ENCODE measurements around the gene CDK19. TPM values are rescaled to one million over a fixed set of nuclear protein-coding genes. Genes with fewer than 3 reads are reported as not detected.

Gene CDK19
- total and polyA plus RNA-seq, 2 experiments from 2014 or later: 7.7 to 10.1 TPM

- Histone ChIP-seq H3K4me3 (no peak overlapping the region), H3K4me2 (no peak overlapping the region; the same call in 1 of the 2 replicates), H3K27ac (ENCODE audit: low read depth) (peak overlapping the region; percentile 69; the same call in 1 of the 2 replicates), H2AFZ (no peak overlapping the region), H3K79me2 (replicated peaks; ENCODE audit: insufficient read depth) (peaks cover 14% of the 10 kb centered on the region; the same call in 1 of the 2 replicates), H3K4me1 (ENCODE audit: insufficient read depth) (peaks cover 19% of the 10 kb centered on the region; the same call in 1 of the 2 replicates), H3F3A (replicated peaks; ENCODE audit: low read depth) (no peaks in the 10 kb centered on the region), H3K9me2 (ENCODE audit: insufficient read depth) (no peaks in the 10 kb centered on the region), H3K36me3 (ENCODE audit: insufficient read depth) (no peaks in the 10 kb centered on the region), H3K27me3 (ENCODE audit: insufficient read depth) (no peaks in the 10 kb centered on the region), H4K20me1 (replicated peaks; ENCODE audit: insufficient read depth) (peaks cover 4% of the 10 kb centered on the region)
- ATAC-seq: peak; percentile 49
- H3K27me3 Mint-ChIP-seq (ENCODE audit: insufficient read depth, low read depth, poor library complexity): peaks cover 3% of the 10 kb centered on the region
- no peak for DNase-seq (ENCODE audit: low spot score)
- H3K27ac Mint-ChIP-seq: peak overlapping the region; percentile 29; the same call in 1 of the 2 replicates
- no peak overlapping the region for H3K4me3 Mint-ChIP-seq
- H3K9me3 Mint-ChIP-seq: 0 out of 3 replicates have a peak, but pooled peaks cover 8% of the 10 kb centered on the region
- H3K36me3 Mint-ChIP-seq (ENCODE audit: low read depth): peaks cover 10% of the 10 kb centered on the region; the same call in 2 of the 3 replicates
- peaks cover 28% of the 10 kb centered on the region for H3K4me1 Mint-ChIP-seq
- TF ChIP-seq JUNB (IDR thresholded peaks at IDR 0.05; ENCODE audit: unreplicated experiment) (no peak), STAT1 (IDR thresholded peaks at IDR 0.05; ENCODE audit: unreplicated experiment) (no peak), EZH2phosphoT487 (IDR thresholded peaks at IDR 0.05; ENCODE audit: unreplicated experiment) (no peak), ZNF331 (CRISPR knock-in tag; IDR thresholded peaks at IDR 0.05; ENCODE audit: low read depth) (no peak), REST (IDR thresholded peaks at IDR 0.05; ENCODE audit: unreplicated experiment) (no peak)
These were observed 122.0 kb downstream of the CDK19 start for GRCh38 chr6:110693296-110693695.

- peaks cover 4% of the 10 kb centered on the region for H4K20me1 ChIP-seq (replicated peaks; ENCODE audit: insufficient read depth)
- H3K4me1 ChIP-seq (ENCODE audit: insufficient read depth): peaks cover 19% of the 10 kb centered on the region; the same call in 1 of the 2 replicates
- no peaks in the 10 kb centered on the region for H3K36me3 Mint-ChIP-seq (ENCODE audit: low read depth)
- H3K27me3 Mint-ChIP-seq (ENCODE audit: insufficient read depth, low read depth, poor library complexity): peaks cover 1% of the 10 kb centered on the region
- no peak overlapping the region for H3K27ac ChIP-seq (ENCODE audit: low read depth)
- H3K27ac Mint-ChIP-seq: no peak overlapping the region
- ATAC-seq: no peak
- no peak for DNase-seq (ENCODE audit: low spot score)
- H3K4me1 Mint-ChIP-seq: peaks cover 29% of the 10 kb centered on the region
- no peak overlapping the region for H3K4me3 ChIP-seq
- H2AFZ ChIP-seq: no peak overlapping the region
- no peak overlapping the region for H3K4me3 Mint-ChIP-seq
- no peak overlapping the region for H3K4me2 ChIP-seq
- no peaks in the 10 kb centered on the region for H3K36me3 ChIP-seq (ENCODE audit: insufficient read depth)
- H3K27me3 ChIP-seq (ENCODE audit: insufficient read depth): no peaks in the 10 kb centered on the region
- H3F3A ChIP-seq (replicated peaks; ENCODE audit: low read depth): no peaks in the 10 kb centered on the region
- no peaks in the 10 kb centered on the region for H3K9me3 Mint-ChIP-seq
- no peaks in the 10 kb centered on the region for H3K9me2 ChIP-seq (ENCODE audit: insufficient read depth)
- 0 out of 2 replicates have a peak, but pooled peaks cover 7% of the 10 kb centered on the region for H3K79me2 ChIP-seq (replicated peaks; ENCODE audit: insufficient read depth)
- TF ChIP-seq ETS1 (IDR thresholded peaks at IDR 0.05) (no peak), CTCF (conservative IDR thresholded peaks at IDR 0.05; ENCODE audit: low read depth in 2 of 2) (no peak), EZH2 (IDR thresholded peaks at IDR 0.05; ENCODE audit: low read depth, unreplicated experiment) (no peak), ZNF462 (CRISPR knock-in tag; IDR thresholded peaks at IDR 0.05) (no peak), EZH2phosphoT487 (IDR thresholded peaks at IDR 0.05; ENCODE audit: unreplicated experiment) (no peak)
These were observed 124.4 kb downstream of the CDK19 start for GRCh38 chr6:110690916-110691315.
